AML-193 (cell line): ENCODE data around the gene PCARE.

Experiments
- DNase-seq, 2 experiments: peaks; one replicate each; lab custom pipeline; 2025; lab: John Stamatoyannopoulos, UW

Gene PCARE

GRCh38 chr2:29063056-29063455, 11.3 kb downstream of the PCARE start:
- no peak for DNase-seq

GRCh38 chr2:29062371-29062770, 12.0 kb downstream of the PCARE start:
- DNase-seq = no peak

GRCh38 chr2:29061616-29062015, 12.7 kb downstream of the PCARE start:
- no peak for DNase-seq

- DNase-seq = no peak
Measured at GRCh38 chr2:29061176-29061575, 13.1 kb downstream of the PCARE start.

- DNase-seq = no peak
Measured at GRCh38 chr2:29060441-29060840, 13.9 kb downstream of the PCARE start.

GRCh38 chr2:29059624-29060023, 14.7 kb downstream of the PCARE start:
- no peak for DNase-seq

GRCh38 chr2:29057006-29057405, 17.3 kb downstream of the PCARE start:
- no peak for DNase-seq

- no peak for DNase-seq
Measured at GRCh38 chr2:29056452-29056851, 17.9 kb downstream of the PCARE start.

- DNase-seq = no peak
Measured at GRCh38 chr2:29055601-29056000, 18.7 kb downstream of the PCARE start.

- no peak for DNase-seq
Measured at GRCh38 chr2:29054430-29054829, 19.9 kb downstream of the PCARE start.

GRCh38 chr2:29053670-29054400, 20.5 kb downstream of the PCARE start:
- no peak for DNase-seq

- no peak for DNase-seq
Measured at GRCh38 chr2:29053223-29053622, 21.1 kb downstream of the PCARE start.

GRCh38 chr2:29052807-29053206, 21.5 kb downstream of the PCARE start:
- no peak for DNase-seq

GRCh38 chr2:29051730-29052129, 22.6 kb downstream of the PCARE start:
- no peak for DNase-seq

- DNase-seq = no peak
Measured at GRCh38 chr2:29050591-29050990, 23.7 kb downstream of the PCARE start.

GRCh38 chr2:29047083-29047845, 27.1 kb downstream of the PCARE start:
- DNase-seq = no peak

GRCh38 chr2:29046321-29046720, 28.0 kb downstream of the PCARE start:
- DNase-seq = no peak

GRCh38 chr2:29044459-29044858, 29.9 kb downstream of the PCARE start:
- DNase-seq = no peak

GRCh38 chr2:29042561-29043075, 31.7 kb downstream of the PCARE start:
- no peak for DNase-seq

- no peak for DNase-seq
Measured at GRCh38 chr2:29041161-29041660, 33.1 kb downstream of the PCARE start.

- no peak for DNase-seq
Measured at GRCh38 chr2:29040552-29040951, 33.8 kb downstream of the PCARE start.

GRCh38 chr2:29039718-29040480, 34.4 kb downstream of the PCARE start:
- no peak for DNase-seq
